Neural cell (in vitro differentiated cells): ENCODE measurements around the gene GSG1L. TPM values are rescaled to one million over a fixed set of nuclear protein-coding genes. Genes with fewer than 3 reads are reported as not detected.

Experiments
- H2AFZ ChIP-seq: fragments of 200-600, 300-800 bp; sonication (generic), shearing (Covaris generic); 2 replicates; pipeline ENCODE4 v1.6.0; 2014; ENCODE audit warnings: low read depth, mild to moderate bottlenecking, antibody characterized with exemption, low read length, moderate library complexity
- H3F3A ChIP-seq: fragments of 200-600 bp; shearing (Covaris generic); 2 replicates; pipeline ENCODE4 v1.6.1; 2016; ENCODE audit warnings: mild to moderate bottlenecking, moderate library complexity, mixed read lengths, antibody characterized with exemption, low read length; ENCODE audit not compliant: insufficient read depth, poor library complexity, severe bottlenecking
- H3K27ac ChIP-seq: fragments of 200-600, 300-800 bp; sonication (generic), shearing (Covaris generic); 2 replicates; pipeline ENCODE4 v1.5.1; 2014; ENCODE audit warnings: mild to moderate bottlenecking, low read length, moderate library complexity
- H3K27me3 ChIP-seq: fragments of 300-800, 200-600 bp; sonication (generic), shearing (Covaris generic); 2 replicates; pipeline ENCODE4 v1.6.0; 2014; ENCODE audit warnings: mild to moderate bottlenecking, low read depth, low read length, moderate library complexity; ENCODE audit not compliant: insufficient read depth
- H3K36me3 ChIP-seq: fragments of 300-800, 200-600 bp; sonication (generic), shearing (Covaris generic); 2 replicates; pipeline ENCODE4 v1.5.1; 2014; ENCODE audit warnings: mild to moderate bottlenecking, antibody characterized with exemption, low read length, moderate library complexity; ENCODE audit not compliant: insufficient read depth
- H3K4me2 ChIP-seq: fragments of 300-800, 200-600 bp; sonication (generic), shearing (Covaris generic); 2 replicates; pipeline ENCODE4 v1.6.0; 2014; ENCODE audit warnings: mild to moderate bottlenecking, low read length
- H3K4me3 ChIP-seq: fragments of 300-800, 200-600 bp; sonication (generic), shearing (Covaris generic); 2 replicates; pipeline ENCODE4 v1.5.1; 2014; ENCODE audit warnings: mild to moderate bottlenecking, low read length, moderate library complexity
- H3K79me2 ChIP-seq: fragments of 200-600 bp; shearing (Covaris generic); replicated peaks from 2 replicates; pipeline ENCODE4 v1.6.0; 2014; ENCODE audit warnings: mild to moderate bottlenecking, low read length, moderate library complexity; ENCODE audit not compliant: insufficient read depth
- H3K9ac ChIP-seq: fragments of 300-800, 200-600 bp; sonication (generic), shearing (Covaris generic); 2 replicates; pipeline ENCODE4 v1.6.1; 2016; ENCODE audit warnings: mild to moderate bottlenecking, low read length, mixed read lengths
- H3K9me2 ChIP-seq: fragments of 200-600 bp; shearing (Covaris generic); 2 replicates; pipeline ENCODE4 v1.6.1; 2016; ENCODE audit warnings: mild to moderate bottlenecking, low read length, mixed read lengths; ENCODE audit not compliant: insufficient read depth
- H3K9me3 ChIP-seq: fragments of 200-600, 300-800 bp; sonication (generic), shearing (Covaris generic); 2 replicates; pipeline ENCODE4 v1.6.1; 2016; ENCODE audit warnings: mild to moderate bottlenecking, mixed run types, low read length, moderate library complexity, mixed read lengths
- H4K20me1 ChIP-seq: fragments of 200-600 bp; shearing (Covaris generic); 2 replicates; pipeline ENCODE4 v1.6.1; 2016; ENCODE audit warnings: mild to moderate bottlenecking, mixed run types; ENCODE audit not compliant: insufficient read depth
- CTCF ChIP-seq: fragments of 450-650 bp; IDR thresholded peaks from 2 replicates; pipeline ENCODE4 v1.5.1; 2014; ENCODE audit warnings: antibody characterized with exemption, mild to moderate bottlenecking, moderate library complexity; ENCODE audit not compliant: poor library complexity, severe bottlenecking
- EP300 ChIP-seq: fragments of 450-650 bp; conservative IDR thresholded peaks from 2 replicates; pipeline ENCODE4 v1.6.1; 2014; ENCODE audit warnings: antibody characterized with exemption, mild to moderate bottlenecking, moderate library complexity; ENCODE audit not compliant: poor library complexity, severe bottlenecking
- EZH2 ChIP-seq: fragments of 200-600, 300-800 bp; shearing (Covaris generic), sonication (generic); IDR thresholded peaks from 2 replicates; pipeline ENCODE4 v1.6.1; 2014; ENCODE audit warnings: antibody characterized with exemption, low read length, borderline replicate concordance, mild to moderate bottlenecking; ENCODE audit not compliant: insufficient read depth, poor library complexity, severe bottlenecking
- MXI1 ChIP-seq: fragments of 450-650 bp; conservative IDR thresholded peaks from 2 replicates; pipeline ENCODE4 v1.6.1; 2014; ENCODE audit warnings: antibody characterized with exemption, mild to moderate bottlenecking; ENCODE audit not compliant: poor library complexity, severe bottlenecking
- POLR2AphosphoS5 ChIP-seq: IDR thresholded peaks from 2 replicates; pipeline ENCODE4 v1.6.1; 2012
- RAD21 ChIP-seq: fragments of 450-650 bp; conservative IDR thresholded peaks from 2 replicates; pipeline ENCODE4 v1.6.1; 2014; ENCODE audit warnings: antibody characterized with exemption, mild to moderate bottlenecking, moderate library complexity
- REST ChIP-seq: IDR thresholded peaks from 2 replicates; pipeline ENCODE4 v1.6.1; 2012; ENCODE audit warnings: borderline replicate concordance
- SMC3 ChIP-seq: fragments of 450-650 bp; conservative IDR thresholded peaks from 2 replicates; pipeline ENCODE4 v1.6.1; 2014; ENCODE audit warnings: antibody characterized with exemption, mild to moderate bottlenecking, moderate library complexity; ENCODE audit not compliant: poor library complexity
- TAF1 ChIP-seq: IDR thresholded peaks from 2 replicates; pipeline ENCODE4 v1.6.1; 2012; ENCODE audit warnings: low read depth
- polyA plus RNA-seq: library from polyadenylated mRNA; depleted of rRNA; stranded (reverse); fragments of >200 nt; gene quantifications from 2 replicates; pipeline ENCODE4 v1.2.3, GENCODE V29; 2014

GSG1L gene
- polyA plus RNA-seq, 1 donor from 2014 or later, result 0.85 TPM

GRCh38 chr16:27806986-27807385 lies 256.5 kb downstream of the GSG1L start:
- Histone ChIP-seq H3K9me3 (no peaks in the 10 kb centered on the region), H3K27ac (no peak overlapping the region), H3K9me2 (no peaks in the 10 kb centered on the region), H3K4me3 (no peak overlapping the region), H3K9ac (no peak overlapping the region), H3K4me2 (no peak overlapping the region), H3K36me3 (no peaks in the 10 kb centered on the region), H4K20me1 (no peaks in the 10 kb centered on the region), H3K79me2 (no peaks in the 10 kb centered on the region), H3K27me3 (no peaks in the 10 kb centered on the region), H2AFZ (no peak overlapping the region), H3F3A (no peaks in the 10 kb centered on the region)
- TF ChIP-seq SMC3 (no peak), EP300 (no peak), CTCF (no peak), POLR2AphosphoS5 (no peak), EZH2 (no peak), MXI1 (no peak), TAF1 (no peak), REST (no peak), RAD21 (no peak)

GRCh38 chr16:27806388-27806787 lies 257.1 kb downstream of the GSG1L start:
- no peaks in the 10 kb centered on the region for H3K36me3 ChIP-seq
- H2AFZ ChIP-seq, result no peak overlapping the region
- H3K4me2 ChIP-seq, result no peak overlapping the region
- no peak overlapping the region for H3K9ac ChIP-seq
- no peak overlapping the region for H3K27ac ChIP-seq
- H3K4me3 ChIP-seq, result no peak overlapping the region
- no peaks in the 10 kb centered on the region for H3K79me2 ChIP-seq
- H4K20me1 ChIP-seq, result no peaks in the 10 kb centered on the region
- no peaks in the 10 kb centered on the region for H3K9me2 ChIP-seq
- H3K9me3 ChIP-seq, result no peaks in the 10 kb centered on the region
- H3K27me3 ChIP-seq, result no peaks in the 10 kb centered on the region
- TF ChIP-seq EZH2 (no peak), RAD21 (no peak), EP300 (no peak), POLR2AphosphoS5 (no peak), SMC3 (no peak), CTCF (no peak), TAF1 (no peak), MXI1 (no peak), REST (no peak)
- no peaks in the 10 kb centered on the region for H3F3A ChIP-seq
